GM18867 (cell line): ENCODE results near the gene TUBA4A.
"Not testable (repeated sequence)": the region's sequence is repeated elsewhere in the genome, so short reads cannot be mapped to it uniquely, and the experiment has no call there.

Experiments
- ATAC-seq: cut with Tn5 transposase; IDR thresholded peaks from one replicate; pipeline ENCODE4 v1.9.1; 2021; ENCODE audit warnings: mild to moderate bottlenecking, moderate library complexity; ENCODE audit not compliant: unreplicated experiment

The TUBA4A gene

GRCh38 chr2:219269362-219270054 is 15.8 kb upstream of the TUBA4A start:
- ATAC-seq = no peak

GRCh38 chr2:219268294-219268693 is 14.6 kb upstream of the TUBA4A start:
- ATAC-seq = no peak

GRCh38 chr2:219266886-219267285 is 13.2 kb upstream of the TUBA4A start:
- no peak for ATAC-seq

- no peak for ATAC-seq
These were observed 12.5 kb upstream of the TUBA4A start for GRCh38 chr2:219266232-219266631.

- ATAC-seq = no peak
These were observed 7.5 kb upstream of the TUBA4A start for GRCh38 chr2:219261024-219261855.

- not testable (repeated sequence) for ATAC-seq
These were observed 5.2 kb upstream of the TUBA4A start for GRCh38 chr2:219258942-219259341.

- peak; percentile 40 for ATAC-seq
These were observed 978 bp upstream of the TUBA4A start for GRCh38 chr2:219254590-219255201.

GRCh38 chr2:219252900-219253752 is 592 bp downstream of the TUBA4A start, which contains the start of gene TUBA4B:
Gene TUBA4B (plus strand): TSS chr2:219253243. CDS start chr2:219253408, 165 bp downstream.
- ATAC-seq = no peak

GRCh38 chr2:219252570-219252899 is 1.2 kb downstream of the TUBA4A start:
- no peak for ATAC-seq

- no peak for ATAC-seq
These were observed 1.6 kb downstream of the TUBA4A start for GRCh38 chr2:219252084-219252483.

- ATAC-seq = no peak
These were observed 2.1 kb downstream of the TUBA4A start for GRCh38 chr2:219251656-219252055.

- ATAC-seq = no peak
These were observed 3.5 kb downstream of the TUBA4A start for GRCh38 chr2:219250049-219250781.

GRCh38 chr2:219249203-219249980 is 4.3 kb downstream of the TUBA4A start:
- peak; percentile 35 for ATAC-seq

- ATAC-seq = no peak
These were observed 4.9 kb downstream of the TUBA4A start for GRCh38 chr2:219248845-219249202.

GRCh38 chr2:219247678-219248642 is 5.8 kb downstream of the TUBA4A start:
- ATAC-seq = no peak

GRCh38 chr2:219246559-219246958 is 7.2 kb downstream of the TUBA4A start:
- ATAC-seq = no peak

- no peak for ATAC-seq
These were observed 7.9 kb downstream of the TUBA4A start for GRCh38 chr2:219245899-219246230.

GRCh38 chr2:219245148-219245898 is 8.4 kb downstream of the TUBA4A start, which contains the start of the genes GLB1L and STK16:
Gene GLB1L (minus strand): TSS chr2:219245444. CDS start chr2:219243573, 1,871 bp downstream.
Gene STK16 (plus strand): TSS chr2:219245479. CDS start chr2:219246000, 521 bp downstream.
- ATAC-seq = peak; percentile 81
